ENCODE data around the gene CUL4A. TPM values are rescaled to one million over a fixed set of nuclear protein-coding genes. Genes with fewer than 3 reads are reported as not detected.
A peak's percentile ranks its signal among the peaks of the same experiment; 100 is the strongest.

CUL4A gene
- total and polyA plus RNA-seq, 9 of the 15 experiments (the other 6 are each of a cell fraction or from before 2014, with no cell fraction given): 21.1 to 92.0 (median 63.2) TPM

GRCh38 chr13:113216254-113217048, 7.0 kb downstream of the CUL4A start:
- peaks cover 3% of the 10 kb centered on the region for H3K9me1 ChIP-seq (ENCODE audit: control insufficient read depth, insufficient read depth, low read length)
- peak overlapping the region; percentile 90 for H3K27ac ChIP-seq (ENCODE audit: extremely low read depth, low read depth, low read length)
- in situ Hi-C loops (cut with MboI): no loop called here
- POLR2A ChIA-PET: interaction anchor here (0.7 kb wide), 1 partner anchor 9 kb away, joined by 3 read pairs; no protein-coding TSS in a partner anchor
- H3K79me2 ChIP-seq (ENCODE audit: control insufficient read depth, insufficient read depth, low read length): peaks cover 100% of the 10 kb centered on the region
- FAIRE-seq: peak; percentile 83
- 8% methylated on average over 6 of the region's 7 CpGs for WGBS (ENCODE audit: insufficient coverage, low coverage, missing lambda C conversion rate)
- peak; percentile 59 for ATAC-seq
- BruUV-seq (replicated peaks): no TSS peak
- CTCF ChIA-PET (ENCODE audit: low intra/inter-chr PET ratio): no interaction called here
- H2AFZ ChIP-seq (ENCODE audit: low read depth, low read length): no peak overlapping the region
- peak overlapping the region; percentile 56 to 65; a peak in 3 of 4 replicates for H3K9ac ChIP-seq (ENCODE audit: insufficient read depth in 1 of 2, low read depth in 2 of 2, low read length in 2 of 2)
- no peak overlapping the region for H3K4me3 ChIP-seq
- H3K36me3 ChIP-seq (ENCODE audit: control insufficient read depth, insufficient read depth, low read length): peaks cover 65% of the 10 kb centered on the region
- peaks cover 46 to 66% of the 10 kb centered on the region in 2 experiments for H3K4me1 ChIP-seq (replicated peaks in 1 of 2; ENCODE audit: control insufficient read depth in 2 of 2, insufficient read depth in 2 of 2, low read length in 2 of 2)
- intact Hi-C loops (cut with micrococcal nuclease): no loop called here
- H4K20me1 ChIP-seq (replicated peaks; ENCODE audit: control insufficient read depth, insufficient read depth, low read length): peaks cover 5% of the 10 kb centered on the region
- peak in 2 of 4 experiments; percentile 55 to 79 for DNase-seq (ENCODE audit: extremely low read depth in 1 of 4, low spot score in 3 of 4)
- H3K27me3 ChIP-seq (ENCODE audit: control insufficient read depth in 2 of 2, insufficient read depth in 2 of 2, low read length in 2 of 2): no peaks in the 10 kb centered on the region
- H3K4me2 ChIP-seq (ENCODE audit: insufficient read depth, low read length): peak overlapping the region; percentile 65
- H3K9me3 ChIP-seq (replicated peaks; ENCODE audit: control insufficient read depth, insufficient read depth, low read depth, low read length): no peaks in the 10 kb centered on the region
- TF ChIP-seq MYC (IDR thresholded peaks at IDR 0.05; ENCODE audit: low read depth, low read length) (no peak), MYC (CRISPR knock-in tag; IDR thresholded peaks at IDR 0.05; ENCODE audit: borderline replicate concordance, low read depth) (no peak), GATAD2B (IDR thresholded peaks at IDR 0.05; ENCODE audit: borderline replicate concordance) (no peak), RBBP5 (IDR thresholded peaks at IDR 0.05; ENCODE audit: borderline replicate concordance, insufficient read depth, low read length, poor library complexity, severe bottlenecking) (peak; percentile 41), ARNT (IDR thresholded peaks at IDR 0.05) (no peak), GTF2F1 (IDR thresholded peaks at IDR 0.05; ENCODE audit: low read depth, low read length) (no peak), TEAD4 (IDR thresholded peaks at IDR 0.05; ENCODE audit: low read length) (no peak), TEAD4 (CRISPR knock-in tag; IDR thresholded peaks at IDR 0.05; ENCODE audit: borderline replicate concordance) (no peak), DMBX1 (CRISPR knock-in tag; IDR thresholded peaks at IDR 0.05; ENCODE audit: borderline replicate concordance) (no peak), HMG20B (CRISPR knock-in tag; IDR thresholded peaks at IDR 0.05) (no peak), SIN3B (IDR thresholded peaks at IDR 0.05; ENCODE audit: low read depth) (no peak), ATF3 (IDR thresholded peaks at IDR 0.05) (peak; percentile 34; the same call in 1 of the 2 replicates), ATF3 (CRISPR knock-in tag; conservative IDR thresholded peaks at IDR 0.05) (no peak), POLR2AphosphoS2 (IDR thresholded peaks at IDR 0.05; ENCODE audit: low read length) (no peak), ATF6 (CRISPR knock-in tag; IDR thresholded peaks at IDR 0.05) (no peak)

All from K562 (cell line).